T-helper 2 cell (primary cell): Measurements from ENCODE around the gene DPM2.

Experiments
- DNase-seq, 5 experiments: peaks; one replicate each; pipeline versions ENCODE4 v3.0.0 to v3.0.0-alpha.2; 2012 to 2022
- total RNA-seq, 2 donors: gene quantifications; one replicate each; lab custom pipeline; 2026; lab: John Stamatoyannopoulos, UW

Gene DPM2
- total RNA-seq = 15.2 to 29.6 reads per million in 2 donors

DNA sequence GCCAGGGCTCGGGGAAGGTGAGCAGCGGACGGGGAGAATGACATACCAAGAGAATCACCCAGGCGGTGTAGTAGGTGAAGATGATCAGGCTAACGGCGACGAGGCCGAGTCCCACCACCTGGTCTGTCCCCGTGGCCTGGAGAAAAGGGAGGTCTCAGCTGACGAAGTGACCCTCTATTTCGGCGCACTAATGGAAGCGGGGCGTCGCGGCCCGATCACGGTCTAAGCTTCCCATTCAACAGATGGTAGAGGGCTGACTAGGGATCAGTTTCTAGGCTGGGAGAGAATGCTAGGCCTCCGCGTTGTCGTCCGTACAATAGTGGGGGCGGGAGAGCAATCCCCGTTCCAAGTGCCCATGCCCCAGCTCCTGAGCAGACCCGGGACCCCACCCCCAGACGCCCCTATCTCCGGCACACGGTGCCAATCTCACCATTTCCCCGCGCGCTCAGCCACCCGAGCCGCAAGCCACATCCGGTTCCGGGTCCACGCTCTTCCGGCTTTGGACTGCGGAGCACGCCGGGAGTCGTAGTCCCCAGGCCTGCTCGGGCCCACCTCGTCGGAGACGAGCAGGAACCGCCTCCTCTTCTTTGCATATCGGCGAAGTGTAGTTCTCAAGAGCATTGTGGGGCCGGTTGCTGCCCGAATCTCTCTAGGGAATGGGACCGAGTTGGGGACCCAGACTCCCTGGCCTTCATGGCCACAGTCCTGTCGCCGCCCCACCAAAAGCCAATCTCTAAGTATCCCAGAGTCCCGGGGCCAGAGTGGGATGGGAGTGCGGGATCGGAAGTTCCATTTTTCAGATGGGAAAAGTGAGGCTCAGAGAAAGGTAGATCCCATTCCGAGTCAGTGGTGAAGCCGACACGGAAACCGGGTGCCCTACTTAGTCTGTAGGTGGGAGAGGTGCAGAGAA, at the start of gene DPM2:
DPM2 (minus strand) TSS at position 467 of the 910 bp plus-strand sequence; CDS start at position 433, 34 bp downstream.
- peak; percentile 72 to 96 (median 78) for DNase-seq

DNA sequence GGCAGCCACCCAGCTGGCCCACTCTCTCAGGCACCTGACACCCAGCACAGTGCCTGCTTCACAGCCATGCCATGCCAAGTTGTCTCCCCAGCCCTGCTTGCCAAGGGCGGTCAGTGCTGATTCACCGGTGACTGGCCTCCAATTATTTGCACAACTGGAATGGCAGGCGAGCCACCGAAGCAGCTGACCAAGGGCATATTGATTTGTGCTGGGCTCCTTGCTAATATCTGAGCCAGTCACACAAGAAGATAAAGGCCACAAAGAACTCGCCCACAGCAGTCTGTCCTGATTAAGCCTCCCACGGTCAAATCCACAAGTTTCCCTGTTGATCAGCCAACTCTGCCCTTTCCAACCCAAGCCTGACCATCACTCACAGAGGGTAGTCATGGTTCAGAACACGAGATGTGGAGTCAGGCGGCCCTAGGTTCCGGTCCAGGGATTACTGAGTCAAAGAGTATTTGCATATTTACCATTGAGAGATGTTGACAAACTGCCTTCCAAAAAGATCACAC, 49.5 kb upstream of the DPM2 start:
- DNase-seq = no peak

- no peak for DNase-seq
These were observed 47.4 kb upstream of the DPM2 start for GRCh38 chr9:127985011-127985410.

GRCh38 chr9:127983847-127984289, 46.2 kb upstream of the DPM2 start:
- no peak for DNase-seq

DNA sequence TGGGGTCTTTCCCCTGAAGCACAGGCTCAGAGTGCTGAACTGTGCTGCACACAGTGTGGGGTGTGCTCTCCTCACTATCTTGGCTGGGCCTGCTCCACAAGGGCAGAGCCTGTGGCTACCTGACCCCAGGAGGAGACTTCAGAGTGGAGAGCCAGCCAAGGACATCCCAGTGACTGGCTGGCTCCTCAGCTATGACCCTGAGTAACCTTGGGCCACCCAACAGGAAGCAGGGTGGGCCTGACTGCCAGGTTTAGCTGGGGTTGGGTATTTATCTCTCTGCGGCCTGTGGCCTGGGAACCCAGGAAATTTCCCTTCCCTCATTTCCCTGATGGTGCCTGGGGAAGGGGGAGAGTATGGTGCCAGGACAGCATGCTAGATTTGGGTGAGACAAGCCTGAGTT, 45.3 kb upstream of the DPM2 start:
- no peak for DNase-seq

- DNase-seq = peak in 1 of 5 experiments; percentile 19
These were observed 44.0 kb upstream of the DPM2 start for GRCh38 chr9:127981559-127982121.

DNA sequence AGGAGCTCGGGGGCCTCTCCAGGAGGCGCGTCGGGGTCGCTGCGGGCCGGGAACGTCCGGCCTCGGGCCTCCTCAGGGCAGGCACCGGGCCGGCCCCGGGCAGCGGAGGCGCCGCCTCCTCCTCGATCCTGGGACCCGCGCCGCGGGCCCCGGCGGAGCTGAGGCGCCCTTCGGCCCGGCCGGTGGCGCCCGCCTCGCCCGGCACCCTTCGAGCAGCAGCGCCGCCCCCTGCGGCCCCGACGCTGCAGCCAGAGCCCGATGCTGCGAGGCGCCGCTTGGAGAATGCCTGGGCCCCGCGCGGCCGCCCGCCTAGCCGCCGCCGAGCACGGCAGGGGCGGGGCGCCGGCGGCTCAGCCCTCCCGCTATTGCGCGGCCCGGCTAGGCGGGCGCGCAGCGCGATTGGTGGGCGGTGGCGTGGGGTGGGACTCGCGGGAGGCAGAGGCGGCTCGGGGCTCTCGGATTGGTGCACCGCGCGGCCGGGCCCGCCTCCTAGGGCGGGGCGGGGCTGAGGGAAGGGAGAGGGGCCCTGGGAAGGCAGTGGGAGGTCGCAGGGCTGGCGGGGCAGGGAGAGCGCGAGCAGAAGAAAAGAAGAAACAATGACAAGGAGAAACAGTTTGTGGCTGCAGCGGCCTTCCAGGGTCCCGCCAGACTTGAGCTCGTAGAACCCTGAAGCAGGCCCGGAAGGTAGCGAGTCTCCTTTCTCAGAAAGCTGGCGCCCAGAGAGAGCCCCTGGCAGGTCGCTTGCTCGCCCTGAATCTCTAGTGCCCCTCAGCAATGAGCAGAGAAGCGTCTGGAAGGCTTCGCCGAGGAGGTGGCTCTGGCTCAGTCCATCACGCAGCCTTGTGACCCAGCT, 43.3 kb upstream of the DPM2 start, which contains the start of gene EEIG1:
EEIG1 (minus strand) TSS at position 284 of the 853 bp plus-strand sequence. CDS start 852 bp downstream, outside the sequence.
- peak; percentile 94 to 97 (median 96) for DNase-seq

DNA sequence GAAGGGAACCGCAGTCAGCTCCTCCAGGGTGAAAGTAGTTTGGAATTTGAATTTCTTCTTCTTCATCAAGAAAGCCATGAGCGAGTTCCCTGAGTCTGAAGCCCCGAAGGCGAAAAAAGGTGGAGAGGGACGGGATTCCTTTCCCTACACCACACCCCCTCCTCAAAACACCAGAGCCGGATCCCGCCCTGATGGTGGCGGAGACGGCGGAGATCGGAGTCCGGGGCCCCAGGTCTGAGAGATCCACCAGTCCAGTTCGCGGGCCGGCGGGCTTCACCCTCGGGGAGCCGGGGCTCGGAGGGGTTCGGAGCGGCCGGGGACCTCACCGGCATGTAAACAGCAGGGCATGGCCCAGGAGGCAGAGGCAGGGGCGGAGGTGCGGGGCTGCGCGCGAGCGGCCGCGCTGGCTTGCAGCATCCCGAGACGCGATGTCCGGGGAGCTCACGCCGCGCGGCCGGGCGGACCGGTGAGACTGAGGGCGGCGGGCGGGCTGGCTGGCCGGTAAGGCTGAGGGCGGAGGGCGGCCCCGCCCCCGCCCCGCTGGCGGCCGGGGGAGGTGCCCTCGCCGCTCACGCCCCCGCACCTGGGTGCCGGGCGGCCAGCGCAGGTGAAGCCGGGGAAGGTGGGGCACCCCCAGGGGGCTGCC, 42.5 kb upstream of the DPM2 start:
- peak in 4 of 5 experiments; percentile 43 to 49 (median 45) for DNase-seq

- peak in 2 of 5 experiments; percentile 29 to 40 for DNase-seq
These were observed 41.8 kb upstream of the DPM2 start for GRCh38 chr9:127979333-127980059.

DNA sequence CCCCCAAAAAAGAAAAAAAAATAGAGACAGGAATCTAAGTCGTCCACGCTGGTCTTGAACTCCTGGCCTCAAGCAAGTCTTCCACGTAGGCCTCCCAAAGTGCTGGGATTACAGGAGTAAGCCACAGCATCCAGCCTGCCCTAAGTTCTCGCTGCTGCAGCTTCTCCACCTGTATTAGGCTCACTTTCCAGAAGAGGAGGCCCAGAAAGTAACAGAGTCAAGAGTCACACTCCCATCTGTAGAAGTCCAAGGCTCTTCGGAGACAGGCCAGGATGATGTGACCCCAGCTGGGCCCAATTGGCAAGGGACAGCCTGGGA, 41.3 kb upstream of the DPM2 start:
- DNase-seq = no peak

- peak in 1 of 5 experiments; percentile 47 for DNase-seq
These were observed 40.4 kb upstream of the DPM2 start for GRCh38 chr9:127977884-127978647.

GRCh38 chr9:127977009-127977883, 39.6 kb upstream of the DPM2 start:
- DNase-seq = peak in 1 of 5 experiments; percentile 59

DNA sequence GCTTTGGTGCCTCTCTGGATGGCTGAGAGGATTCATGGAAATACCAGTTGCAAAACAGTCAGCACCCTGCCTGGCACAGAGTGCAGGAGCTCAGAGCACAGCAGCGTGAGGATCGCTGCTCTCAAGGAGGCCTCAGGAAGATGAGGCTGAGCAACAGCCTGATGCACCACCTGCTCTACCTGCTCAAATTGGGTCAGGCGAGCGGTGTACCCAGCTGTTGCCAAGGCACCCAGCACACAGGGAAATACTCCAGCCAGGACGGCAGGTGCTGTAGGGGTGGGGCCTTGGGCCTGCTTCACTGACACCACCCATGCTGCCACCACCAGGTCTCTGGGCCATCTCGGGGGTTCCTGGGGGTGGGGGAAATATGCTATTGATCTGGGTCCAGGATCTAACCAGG, 38.8 kb upstream of the DPM2 start:
- peak in 2 of 5 experiments; percentile 43 to 73 for DNase-seq

GRCh38 chr9:127975376-127976315, 38.0 kb upstream of the DPM2 start:
- DNase-seq = no peak

DNA sequence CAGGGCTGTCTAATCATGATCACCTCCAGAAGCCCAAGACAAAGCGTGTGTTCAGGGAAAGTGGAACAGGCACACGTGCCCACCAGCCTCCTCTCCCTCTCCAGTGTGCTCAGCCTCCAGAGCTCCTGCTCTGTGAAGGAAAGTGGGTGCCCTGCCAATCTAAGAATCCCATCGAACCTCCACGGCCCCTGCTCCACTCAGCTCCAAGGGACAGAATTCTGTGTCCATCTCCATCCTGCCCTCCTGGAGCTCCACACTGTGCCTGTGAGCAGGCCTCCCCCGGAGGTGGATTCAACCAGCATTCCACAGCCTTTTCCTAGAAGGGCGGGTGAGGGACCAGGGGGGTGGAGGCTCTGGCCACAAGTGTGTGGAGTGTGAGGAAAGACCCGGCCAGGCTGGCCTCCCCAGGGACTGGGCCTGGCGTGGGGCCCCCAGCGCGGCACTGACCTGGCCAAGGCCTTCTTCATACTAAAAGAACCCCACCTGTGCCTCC, 37.2 kb upstream of the DPM2 start:
- DNase-seq = no peak

GRCh38 chr9:127974001-127974768, 36.5 kb upstream of the DPM2 start:
- no peak for DNase-seq
